ENCODE results near the gene RGS17.

The RGS17 gene

GRCh38 chr6:153044295-153044694 is 86.8 kb downstream of the RGS17 start:
- Histone ChIP-seq H3K36me3 (ENCODE audit: control insufficient read depth in 1 of 2, insufficient read depth in 2 of 2, low read length in 2 of 2) (no peaks in the 10 kb centered on the region), H4K12ac (ENCODE audit: low read depth, low read length) (no peak overlapping the region), H2AFZ (ENCODE audit: insufficient read depth, low read length, poor library complexity) (no peak overlapping the region), H4K8ac (ENCODE audit: low read depth, low read length) (no peak overlapping the region), H3K23ac (ENCODE audit: low read length) (no peak overlapping the region), H3K9ac (ENCODE audit: low read length) (no peak overlapping the region), H3K4me1 (ENCODE audit: control insufficient read depth in 1 of 2, insufficient read depth in 2 of 2, low read length in 2 of 2) (no peaks in the 10 kb centered on the region), H3K4ac (ENCODE audit: low read depth, low read length) (no peak overlapping the region), H3K79me1 (ENCODE audit: low read length) (no peaks in the 10 kb centered on the region), H4K91ac (ENCODE audit: low read depth, low read length) (no peak overlapping the region), H2BK120ac (ENCODE audit: insufficient read depth, low read length, poor library complexity) (no peak overlapping the region), H2BK5ac (ENCODE audit: low read depth, low read length, poor library complexity) (no peak overlapping the region), H3K18ac (ENCODE audit: low read length) (no peak overlapping the region), H3K27me3 (ENCODE audit: insufficient read depth, low read length) (no peaks in the 10 kb centered on the region), H3K4me2 (ENCODE audit: low read length) (no peak overlapping the region), H2AK5ac (ENCODE audit: low read length) (no peak overlapping the region), H3K9me3 (ENCODE audit: insufficient read depth, low read depth, low read length) (no peaks in the 10 kb centered on the region), H2BK12ac (ENCODE audit: low read length) (no peak overlapping the region), H3K14ac (ENCODE audit: low read length) (no peak overlapping the region), H3K79me2 (ENCODE audit: control insufficient read depth, insufficient read depth, low read length, poor library complexity) (no peaks in the 10 kb centered on the region), H3K27ac (ENCODE audit: low read depth, low read length) (no peak overlapping the region), H3K4me3 (ENCODE audit: low read depth, low read length) (no peak overlapping the region)
- DNase-seq: no peak
- no CpG with 5 or more reads among the region's 4 CpGs for WGBS (ENCODE audit: extremely low coverage, insufficient coverage, insufficient read length)

- Histone ChIP-seq H4K12ac (ENCODE audit: low read depth, low read length) (no peak overlapping the region), H2AK5ac (ENCODE audit: low read length) (no peak overlapping the region), H3K14ac (ENCODE audit: low read length) (no peak overlapping the region), H2BK120ac (ENCODE audit: insufficient read depth, low read length, poor library complexity) (no peak overlapping the region), H3K79me2 (ENCODE audit: control insufficient read depth, insufficient read depth, low read length, poor library complexity) (no peaks in the 10 kb centered on the region), H2BK5ac (ENCODE audit: low read depth, low read length, poor library complexity) (no peak overlapping the region), H3K4me1 (ENCODE audit: control insufficient read depth in 1 of 2, insufficient read depth in 2 of 2, low read length in 2 of 2) (no peaks in the 10 kb centered on the region), H4K91ac (ENCODE audit: low read depth, low read length) (no peak overlapping the region), H3K23ac (ENCODE audit: low read length) (no peak overlapping the region), H3K79me1 (ENCODE audit: low read length) (no peaks in the 10 kb centered on the region), H3K4me2 (ENCODE audit: low read length) (no peak overlapping the region), H3K27me3 (ENCODE audit: insufficient read depth, low read length) (no peaks in the 10 kb centered on the region), H4K8ac (ENCODE audit: low read depth, low read length) (no peak overlapping the region), H3K4ac (ENCODE audit: low read depth, low read length) (no peak overlapping the region), H3K36me3 (ENCODE audit: control insufficient read depth in 1 of 2, insufficient read depth in 2 of 2, low read length in 2 of 2) (no peaks in the 10 kb centered on the region), H2BK12ac (ENCODE audit: low read length) (no peak overlapping the region), H3K9ac (ENCODE audit: low read length) (no peak overlapping the region), H2AFZ (ENCODE audit: insufficient read depth, low read length, poor library complexity) (no peak overlapping the region), H3K9me3 (ENCODE audit: insufficient read depth, low read depth, low read length) (no peaks in the 10 kb centered on the region), H3K18ac (ENCODE audit: low read length) (no peak overlapping the region), H3K4me3 (ENCODE audit: low read depth, low read length) (no peak overlapping the region), H3K27ac (ENCODE audit: low read depth, low read length) (no peak overlapping the region)
- no CpG with 5 or more reads among the region's 3 CpGs for WGBS (ENCODE audit: extremely low coverage, insufficient coverage, insufficient read length)
- DNase-seq: no peak
Measured at GRCh38 chr6:153043719-153044118, 87.4 kb downstream of the RGS17 start.

GRCh38 chr6:153038378-153039057 is 92.6 kb downstream of the RGS17 start:
- WGBS (ENCODE audit: extremely low coverage, insufficient coverage, insufficient read length): no CpG with 5 or more reads among the region's 4 CpGs
- H3K4me2 ChIP-seq (ENCODE audit: low read length): no peak overlapping the region
- no peaks in the 10 kb centered on the region for H3K4me1 ChIP-seq (ENCODE audit: control insufficient read depth in 1 of 2, insufficient read depth in 2 of 2, low read length in 2 of 2)
- H3K4ac ChIP-seq (ENCODE audit: low read depth, low read length): no peak overlapping the region
- no peak overlapping the region for H2BK12ac ChIP-seq (ENCODE audit: low read length)
- H3K79me2 ChIP-seq (ENCODE audit: control insufficient read depth, insufficient read depth, low read length, poor library complexity): no peaks in the 10 kb centered on the region
- no peak for DNase-seq
- H4K12ac ChIP-seq (ENCODE audit: low read depth, low read length): no peak overlapping the region
- no peak overlapping the region for H2BK5ac ChIP-seq (ENCODE audit: low read depth, low read length, poor library complexity)
- no peak overlapping the region for H2AFZ ChIP-seq (ENCODE audit: insufficient read depth, low read length, poor library complexity)
- H2BK120ac ChIP-seq (ENCODE audit: insufficient read depth, low read length, poor library complexity): no peak overlapping the region
- H4K91ac ChIP-seq (ENCODE audit: low read depth, low read length): no peak overlapping the region
- no peak overlapping the region for H3K18ac ChIP-seq (ENCODE audit: low read length)
- H3K4me3 ChIP-seq (ENCODE audit: low read depth, low read length): no peak overlapping the region
- no peak overlapping the region for H3K23ac ChIP-seq (ENCODE audit: low read length)
- no peak overlapping the region for H3K27ac ChIP-seq (ENCODE audit: low read depth, low read length)
- H3K27me3 ChIP-seq (ENCODE audit: insufficient read depth, low read length): no peaks in the 10 kb centered on the region
- no peak overlapping the region for H3K14ac ChIP-seq (ENCODE audit: low read length)
- H2AK5ac ChIP-seq (ENCODE audit: low read length): no peak overlapping the region
- no peaks in the 10 kb centered on the region for H3K79me1 ChIP-seq (ENCODE audit: low read length)
- H3K9me3 ChIP-seq (ENCODE audit: insufficient read depth, low read depth, low read length): no peaks in the 10 kb centered on the region
- H3K9ac ChIP-seq (ENCODE audit: low read length): no peak overlapping the region
- no peaks in the 10 kb centered on the region for H3K36me3 ChIP-seq (ENCODE audit: control insufficient read depth in 1 of 2, insufficient read depth in 2 of 2, low read length in 2 of 2)
- H4K8ac ChIP-seq (ENCODE audit: low read depth, low read length): no peak overlapping the region

- Histone ChIP-seq H2AFZ (ENCODE audit: insufficient read depth, low read length, poor library complexity) (no peak overlapping the region), H3K36me3 (ENCODE audit: control insufficient read depth in 1 of 2, insufficient read depth in 2 of 2, low read length in 2 of 2) (no peaks in the 10 kb centered on the region)
- WGBS (ENCODE audit: extremely low coverage, insufficient coverage, insufficient read length): no CpG with 5 or more reads among the region's 9 CpGs
Measured at GRCh38 chr6:153034139-153034538, 96.9 kb downstream of the RGS17 start.

More at GRCh38 chr6:153034139-153034538, 96.9 kb downstream of the RGS17 start:
- Histone ChIP-seq H3K79me1 (ENCODE audit: low read length) (no peaks in the 10 kb centered on the region), H3K9me3 (ENCODE audit: insufficient read depth, low read depth, low read length) (no peaks in the 10 kb centered on the region), H3K4me2 (ENCODE audit: low read length) (no peak overlapping the region), H2BK5ac (ENCODE audit: low read depth, low read length, poor library complexity) (no peak overlapping the region), H3K18ac (ENCODE audit: low read length) (no peak overlapping the region), H4K12ac (ENCODE audit: low read depth, low read length) (no peak overlapping the region), H3K4me3 (ENCODE audit: low read depth, low read length) (no peak overlapping the region), H3K23ac (ENCODE audit: low read length) (no peak overlapping the region), H3K79me2 (ENCODE audit: control insufficient read depth, insufficient read depth, low read length, poor library complexity) (no peaks in the 10 kb centered on the region), H4K91ac (ENCODE audit: low read depth, low read length) (no peak overlapping the region), H3K27me3 (ENCODE audit: insufficient read depth, low read length) (no peaks in the 10 kb centered on the region), H3K14ac (ENCODE audit: low read length) (no peak overlapping the region), H3K4ac (ENCODE audit: low read depth, low read length) (no peak overlapping the region), H2BK120ac (ENCODE audit: insufficient read depth, low read length, poor library complexity) (no peak overlapping the region), H2BK12ac (ENCODE audit: low read length) (no peak overlapping the region), H2AK5ac (ENCODE audit: low read length) (no peak overlapping the region), H3K27ac (ENCODE audit: low read depth, low read length) (no peak overlapping the region), H4K8ac (ENCODE audit: low read depth, low read length) (no peak overlapping the region), H3K9ac (ENCODE audit: low read length) (no peak overlapping the region), H3K4me1 (ENCODE audit: control insufficient read depth in 1 of 2, insufficient read depth in 2 of 2, low read length in 2 of 2) (no peaks in the 10 kb centered on the region)
- DNase-seq: no peak
